ENCODE measurements around the gene PLEKHG1. TPM values are rescaled to one million over a fixed set of nuclear protein-coding genes. Genes with fewer than 3 reads are reported as not detected.

The PLEKHG1 gene
- polyA plus RNA-seq (ENCODE audit: insufficient read length) = 15.6 TPM

DNA sequence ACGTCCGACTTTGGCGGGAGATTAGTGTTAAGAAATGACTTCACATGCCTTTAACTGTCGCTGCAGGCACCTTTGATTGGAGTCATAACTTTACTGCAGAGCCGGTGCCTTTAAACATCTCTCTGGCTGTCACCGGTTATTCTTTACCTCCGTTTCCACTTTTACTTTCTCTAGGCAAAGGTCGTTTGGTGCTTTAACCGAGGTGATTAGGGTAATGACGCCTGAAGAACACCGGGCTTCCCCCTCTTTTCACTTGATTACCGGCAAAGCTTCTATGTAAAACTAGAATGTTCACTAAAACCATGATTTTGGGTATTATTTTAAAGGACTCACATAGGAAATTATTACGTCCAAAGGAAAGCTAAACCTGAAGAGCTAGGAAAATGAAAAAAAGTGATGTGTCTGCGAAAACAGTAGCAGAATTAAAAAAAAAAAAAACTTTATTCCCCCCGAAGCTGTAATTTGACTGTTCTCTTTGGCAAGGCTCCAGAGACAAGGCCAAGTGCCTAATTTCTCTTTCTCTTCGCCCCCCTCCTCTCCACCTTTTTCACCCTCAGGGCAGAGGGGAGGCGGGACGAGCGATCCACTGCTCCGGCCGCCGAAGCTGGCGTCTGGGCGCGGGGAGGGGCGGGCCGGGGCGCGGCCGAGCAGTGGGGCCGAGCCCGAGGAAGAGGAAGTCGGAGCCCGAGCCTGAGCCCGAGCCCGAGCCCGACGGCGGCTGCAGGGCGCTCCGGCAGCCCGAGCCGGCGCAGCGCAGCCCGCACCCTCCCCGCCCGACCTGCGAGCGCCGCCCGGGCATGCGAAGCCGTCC lies at the start of gene PLEKHG1:
TSS of gene PLEKHG1 (plus strand) at position 687 of the 811 bp plus-strand sequence. CDS start 133,797 bp downstream, outside the sequence.
- peak; percentile 78 for DNase-seq

DNA sequence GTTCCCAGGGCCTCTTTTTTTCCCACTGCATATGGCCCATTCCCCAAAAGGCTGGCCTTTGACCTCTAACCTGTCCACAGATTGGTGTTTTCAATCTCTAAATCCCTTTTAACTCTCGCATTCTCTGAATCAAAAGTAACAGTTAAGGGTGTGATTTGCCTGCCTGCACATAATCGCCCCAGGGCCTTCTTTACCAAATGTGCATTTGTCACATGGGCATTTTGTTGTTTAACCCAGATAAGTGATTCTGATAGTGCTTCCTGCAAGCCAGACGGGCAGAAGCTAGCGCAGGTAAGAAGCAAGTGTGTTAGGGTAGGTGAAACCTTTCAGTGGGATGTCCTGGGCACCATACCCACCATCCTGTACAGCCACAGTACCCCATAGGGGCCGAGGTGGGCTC lies 49.4 kb upstream of the PLEKHG1 start:
- DNase-seq = no peak

DNA sequence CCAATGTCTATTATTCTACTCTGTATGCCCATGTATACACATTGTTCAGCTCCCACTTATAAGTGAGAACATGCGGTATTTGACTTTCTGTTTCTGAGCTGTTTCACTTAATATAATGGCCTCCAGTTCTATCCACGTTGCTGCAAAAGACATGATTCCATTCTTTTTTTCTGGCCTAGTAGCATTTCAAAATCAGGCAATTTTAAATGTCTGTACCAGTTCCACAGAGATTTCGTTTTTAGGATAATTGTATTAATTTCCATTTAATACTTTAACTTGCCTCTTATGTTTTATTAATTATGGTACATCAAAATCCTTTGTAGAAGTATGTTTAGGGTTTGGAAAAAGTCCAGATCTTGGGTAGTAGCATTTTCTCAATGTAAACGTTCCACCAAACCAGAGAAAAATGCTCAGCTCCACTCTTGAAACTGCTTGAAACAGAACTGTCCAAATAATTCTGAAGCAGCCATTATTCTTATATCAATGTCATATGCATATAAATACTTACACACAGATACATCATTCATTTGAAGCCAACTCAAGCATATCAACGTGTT lies 42.6 kb upstream of the PLEKHG1 start:
- no peak for DNase-seq

- DNase-seq = no peak
Observed at GRCh38 chr6:150560004-150560883, 39.4 kb upstream of the PLEKHG1 start.

DNA sequence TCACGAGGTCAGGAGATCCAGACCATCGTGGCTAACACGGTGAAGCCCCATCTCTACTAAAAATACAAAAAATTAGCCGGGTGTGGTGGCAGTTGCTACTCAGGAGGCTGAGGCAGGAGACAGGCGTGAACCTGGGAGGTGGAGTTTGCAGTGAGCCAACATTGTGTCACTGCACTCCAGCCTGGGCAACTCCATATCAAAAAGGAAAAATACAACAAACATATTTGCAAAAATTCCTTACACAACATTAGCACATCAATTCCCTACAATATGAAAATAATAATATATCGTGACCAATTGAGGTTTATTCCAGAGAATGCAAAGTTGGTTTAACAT lies 38.8 kb upstream of the PLEKHG1 start:
- no peak for DNase-seq

- DNase-seq = no peak
Observed at GRCh38 chr6:150565945-150566344, 33.7 kb upstream of the PLEKHG1 start.

GRCh38 chr6:150566486-150566885 lies 33.2 kb upstream of the PLEKHG1 start:
- DNase-seq = no peak

- no peak for DNase-seq
Observed at GRCh38 chr6:150567380-150567779, 32.3 kb upstream of the PLEKHG1 start.

DNA sequence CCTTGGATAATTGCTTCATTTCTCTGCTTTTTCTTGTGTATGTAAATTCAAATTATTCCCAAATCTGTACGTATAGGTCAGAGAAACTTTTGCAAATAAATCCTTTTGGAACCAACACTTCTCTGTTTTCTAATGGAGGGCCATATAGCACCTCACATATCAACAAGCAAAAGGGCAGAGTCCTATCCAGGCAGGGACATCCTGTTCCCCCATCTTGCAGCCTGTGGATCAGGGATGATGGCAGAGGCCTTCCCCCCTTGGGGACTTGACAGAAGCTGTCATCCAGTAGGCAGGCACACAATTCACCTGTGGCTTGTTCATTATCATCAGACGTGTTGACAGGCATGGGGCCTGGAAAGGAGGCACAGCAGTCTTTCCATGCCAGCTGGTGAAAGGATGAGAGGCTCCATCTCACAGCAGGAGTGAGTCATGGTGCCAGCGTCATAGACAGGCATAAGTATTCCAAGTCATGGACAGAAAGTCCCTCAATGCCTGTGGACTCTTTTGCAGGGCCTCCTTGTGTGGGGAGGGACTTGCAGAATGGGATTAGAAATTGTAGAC lies 31.8 kb upstream of the PLEKHG1 start:
- no peak for DNase-seq

DNA sequence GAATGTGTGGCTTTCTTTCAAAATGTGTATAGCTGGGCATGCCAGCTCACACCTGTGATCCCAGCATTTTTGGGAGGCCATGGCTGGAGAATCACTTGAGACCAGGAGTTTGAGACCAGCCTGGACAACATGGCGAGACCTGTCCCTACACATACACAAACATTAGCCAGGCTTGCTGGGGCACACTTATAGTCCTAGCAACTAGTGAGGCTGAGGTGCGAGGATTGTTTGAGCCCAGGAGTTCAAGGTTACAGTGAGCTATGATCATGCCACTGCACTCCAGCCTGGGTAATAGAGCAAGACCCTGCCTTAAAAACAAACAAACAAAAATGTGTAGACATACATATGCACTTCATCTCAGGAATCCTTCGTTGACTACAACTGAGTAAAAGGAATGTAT lies 31.1 kb upstream of the PLEKHG1 start:
- DNase-seq = no peak

DNA sequence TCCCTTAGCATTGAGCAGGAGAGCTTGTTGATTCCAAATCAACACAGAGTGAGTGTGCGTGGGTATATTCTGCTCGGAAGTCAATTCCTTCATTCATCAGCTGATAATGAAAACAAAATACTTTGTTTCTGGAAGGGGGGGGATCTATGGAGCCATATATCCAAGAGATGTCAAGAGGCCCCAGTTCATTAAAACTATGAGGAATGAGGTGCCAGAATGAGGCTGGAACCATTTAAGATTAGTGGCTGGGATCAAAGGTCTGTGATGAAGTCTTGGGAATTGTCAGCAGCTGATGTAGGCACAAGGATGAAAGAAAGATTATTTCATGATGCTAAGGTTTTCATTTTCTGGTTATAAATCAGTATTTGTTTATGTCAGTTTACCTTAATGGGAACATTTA lies 30.5 kb upstream of the PLEKHG1 start:
- DNase-seq = no peak

- DNase-seq = no peak
Observed at GRCh38 chr6:150573041-150573681, 26.5 kb upstream of the PLEKHG1 start.

GRCh38 chr6:150575836-150576235 lies 23.8 kb upstream of the PLEKHG1 start:
- no peak for DNase-seq

GRCh38 chr6:150576651-150577226 lies 22.9 kb upstream of the PLEKHG1 start:
- no peak for DNase-seq

- DNase-seq = no peak
Observed at GRCh38 chr6:150579611-150580010, 20.1 kb upstream of the PLEKHG1 start.

DNA sequence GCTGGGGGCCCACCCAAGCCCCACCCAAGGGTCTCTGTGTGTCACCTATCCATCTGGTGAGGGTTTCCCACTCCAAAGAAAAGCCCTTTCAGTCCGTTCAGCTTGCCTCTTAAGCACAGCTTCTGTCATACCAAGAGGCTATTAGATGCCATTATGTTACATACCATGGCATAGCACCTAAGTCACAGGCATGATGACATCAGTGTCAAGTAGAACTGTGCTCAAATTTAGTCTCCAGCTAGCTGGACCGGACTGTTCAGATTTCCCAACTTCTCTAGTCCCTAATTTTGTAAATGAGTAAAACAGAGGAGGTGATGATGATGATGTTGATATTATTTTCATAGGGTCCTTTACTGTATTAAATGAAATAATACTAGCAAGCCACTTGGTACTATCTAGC lies 19.2 kb upstream of the PLEKHG1 start:
- no peak for DNase-seq

DNA sequence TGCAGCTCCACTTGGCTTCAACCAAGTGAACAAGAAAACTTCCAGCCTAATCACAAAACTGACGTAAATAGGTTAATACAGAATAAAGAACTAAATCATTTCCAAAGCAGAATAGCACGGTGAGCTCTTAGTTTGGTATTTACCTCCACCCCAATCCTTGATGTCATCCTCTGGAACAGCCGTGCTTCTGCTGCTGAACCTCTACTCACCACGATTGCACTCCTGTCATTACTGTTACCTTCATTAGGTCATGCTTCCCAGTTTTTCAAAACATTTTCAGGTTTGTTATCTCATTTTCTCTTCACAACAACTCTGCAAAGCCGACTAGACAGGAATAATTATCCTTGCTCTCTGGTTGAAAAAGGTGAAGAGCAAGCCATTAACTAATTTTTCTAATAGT lies 15.6 kb upstream of the PLEKHG1 start:
- DNase-seq = no peak

GRCh38 chr6:150584596-150584995 lies 15.1 kb upstream of the PLEKHG1 start:
- DNase-seq = no peak

DNA sequence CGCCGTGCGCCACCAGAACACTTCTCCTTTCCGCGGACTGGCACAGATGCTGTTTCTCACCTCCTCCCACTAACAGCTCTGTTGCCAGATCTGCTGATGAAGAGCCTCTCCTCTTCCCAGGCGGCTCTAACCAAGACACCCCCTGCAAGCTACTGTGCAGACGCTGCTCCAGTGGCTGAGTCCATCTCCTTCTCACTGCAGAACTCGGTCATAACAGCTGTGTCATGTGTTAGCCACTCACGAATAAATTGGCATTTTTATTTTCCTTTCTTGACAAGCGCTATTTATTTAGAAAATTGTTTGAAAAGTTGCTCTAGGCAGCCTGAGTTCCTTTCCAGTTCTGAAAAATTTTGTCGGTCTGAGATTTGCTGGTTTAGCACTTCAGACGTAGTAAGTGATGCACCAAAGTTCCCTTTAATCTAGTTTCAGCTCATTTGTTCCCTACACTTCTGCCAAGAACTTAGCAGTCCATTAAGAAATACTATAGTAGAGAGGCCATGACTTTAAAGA lies 12.8 kb upstream of the PLEKHG1 start:
- no peak for DNase-seq

GRCh38 chr6:150587637-150588036 lies 12.0 kb upstream of the PLEKHG1 start:
- no peak for DNase-seq

GRCh38 chr6:150588888-150589499 lies 10.7 kb upstream of the PLEKHG1 start:
- no peak for DNase-seq

DNA sequence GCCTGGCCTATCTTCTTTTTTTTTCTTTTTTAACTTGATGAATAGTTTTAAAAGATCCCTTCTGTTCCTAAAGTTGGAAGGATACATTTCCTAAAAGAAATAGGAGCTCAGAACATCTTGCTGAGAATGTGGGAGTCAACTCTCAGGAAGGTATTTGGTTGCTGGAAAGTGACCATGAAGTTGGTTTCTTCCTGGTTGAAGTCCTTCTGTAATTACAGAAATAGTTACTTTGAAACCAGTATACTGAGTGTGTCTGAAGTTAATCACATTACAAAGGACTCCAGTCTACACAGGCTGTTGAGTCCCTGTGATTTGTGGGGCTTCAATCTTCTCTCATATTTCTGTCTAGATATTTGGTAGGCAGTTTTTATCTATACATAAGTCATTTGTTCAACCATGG lies 9.8 kb upstream of the PLEKHG1 start:
- DNase-seq = no peak

Measured in hindlimb muscle (tissue), 1 donor.